Measurements from ENCODE around the gene TOR3A.
A peak's percentile ranks its signal among the peaks of the same experiment; 100 is the strongest.
"Not testable (repeated sequence)": the region's sequence is repeated elsewhere in the genome, so short reads cannot be mapped to it uniquely, and the experiment has no call there.

Gene TOR3A, protein sequence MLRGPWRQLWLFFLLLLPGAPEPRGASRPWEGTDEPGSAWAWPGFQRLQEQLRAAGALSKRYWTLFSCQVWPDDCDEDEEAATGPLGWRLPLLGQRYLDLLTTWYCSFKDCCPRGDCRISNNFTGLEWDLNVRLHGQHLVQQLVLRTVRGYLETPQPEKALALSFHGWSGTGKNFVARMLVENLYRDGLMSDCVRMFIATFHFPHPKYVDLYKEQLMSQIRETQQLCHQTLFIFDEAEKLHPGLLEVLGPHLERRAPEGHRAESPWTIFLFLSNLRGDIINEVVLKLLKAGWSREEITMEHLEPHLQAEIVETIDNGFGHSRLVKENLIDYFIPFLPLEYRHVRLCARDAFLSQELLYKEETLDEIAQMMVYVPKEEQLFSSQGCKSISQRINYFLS

DNA sequence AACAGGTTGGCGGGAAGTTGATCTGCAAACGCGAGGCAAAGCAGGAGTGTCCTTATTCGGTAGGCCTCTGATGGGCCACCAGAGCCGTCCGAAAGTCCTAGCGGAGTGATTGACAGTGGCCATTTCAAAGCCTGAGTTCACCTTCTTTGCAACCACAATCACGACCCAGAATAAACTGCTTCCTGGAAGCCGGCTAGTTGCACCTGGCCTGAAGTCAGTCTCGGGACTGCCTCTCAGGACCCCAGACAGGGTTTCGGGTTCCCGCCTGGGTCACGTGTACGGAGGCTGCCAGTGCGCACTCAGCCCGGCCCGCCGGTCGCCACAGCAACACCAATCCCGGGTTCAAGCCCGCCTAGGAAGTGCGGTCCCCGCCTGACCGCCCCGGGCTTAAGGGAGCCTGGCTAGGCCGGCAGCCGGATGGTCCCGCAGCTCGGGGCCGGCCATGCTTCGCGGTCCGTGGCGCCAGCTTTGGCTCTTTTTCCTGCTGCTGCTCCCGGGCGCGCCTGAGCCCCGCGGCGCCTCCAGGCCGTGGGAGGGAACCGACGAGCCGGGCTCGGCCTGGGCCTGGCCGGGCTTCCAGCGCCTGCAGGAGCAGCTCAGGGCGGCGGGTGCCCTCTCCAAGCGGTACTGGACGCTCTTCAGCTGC lies at the start of gene TOR3A:
TOR3A (plus strand) TSS at position 384 of the 646 bp plus-strand sequence; CDS start at position 443, 59 bp downstream.
- TF ChIP-seq, protein P1, sequence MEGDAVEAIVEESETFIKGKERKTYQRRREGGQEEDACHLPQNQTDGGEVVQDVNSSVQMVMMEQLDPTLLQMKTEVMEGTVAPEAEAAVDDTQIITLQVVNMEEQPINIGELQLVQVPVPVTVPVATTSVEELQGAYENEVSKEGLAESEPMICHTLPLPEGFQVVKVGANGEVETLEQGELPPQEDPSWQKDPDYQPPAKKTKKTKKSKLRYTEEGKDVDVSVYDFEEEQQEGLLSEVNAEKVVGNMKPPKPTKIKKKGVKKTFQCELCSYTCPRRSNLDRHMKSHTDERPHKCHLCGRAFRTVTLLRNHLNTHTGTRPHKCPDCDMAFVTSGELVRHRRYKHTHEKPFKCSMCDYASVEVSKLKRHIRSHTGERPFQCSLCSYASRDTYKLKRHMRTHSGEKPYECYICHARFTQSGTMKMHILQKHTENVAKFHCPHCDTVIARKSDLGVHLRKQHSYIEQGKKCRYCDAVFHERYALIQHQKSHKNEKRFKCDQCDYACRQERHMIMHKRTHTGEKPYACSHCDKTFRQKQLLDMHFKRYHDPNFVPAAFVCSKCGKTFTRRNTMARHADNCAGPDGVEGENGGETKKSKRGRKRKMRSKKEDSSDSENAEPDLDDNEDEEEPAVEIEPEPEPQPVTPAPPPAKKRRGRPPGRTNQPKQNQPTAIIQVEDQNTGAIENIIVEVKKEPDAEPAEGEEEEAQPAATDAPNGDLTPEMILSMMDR (IDR thresholded peaks at IDR 0.05; ENCODE audit: control insufficient read depth, insufficient read depth, low read depth, low read length, missing control alignments) = no peak
- peak within 1 kb of the TSS; percentile 88 for H3K4me3 ChIP-seq (ENCODE audit: control insufficient read depth, low read depth, low read length)
- DNase-seq (ENCODE audit: low read depth) = no peak

DNA sequence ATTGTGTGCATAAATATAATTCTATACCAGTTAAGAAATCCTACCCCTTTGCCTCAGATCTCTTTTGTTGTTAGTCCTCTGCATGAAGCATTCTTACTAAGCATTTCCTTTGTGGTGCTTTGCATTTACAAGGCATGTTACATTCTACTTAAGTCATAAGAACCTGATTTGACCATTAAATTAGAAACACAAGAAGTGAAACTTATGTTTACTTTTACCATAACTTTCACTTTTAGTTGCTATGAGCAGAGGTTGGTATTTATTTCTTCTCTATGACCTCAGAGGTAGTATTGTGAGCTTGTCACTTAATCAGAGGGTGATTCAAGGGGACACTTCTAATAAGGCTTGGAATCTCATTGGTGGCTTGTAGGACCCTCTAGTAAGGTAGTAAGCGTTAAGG lies 47.1 kb upstream of the TOR3A start:
- H3K4me3 ChIP-seq (ENCODE audit: control insufficient read depth, low read depth, low read length) = no peak overlapping the region
- TF ChIP-seq, protein P1 (IDR thresholded peaks at IDR 0.05; ENCODE audit: control insufficient read depth, insufficient read depth, low read depth, low read length, missing control alignments) = no peak
- peak; percentile 66 for DNase-seq (ENCODE audit: low read depth)

DNA sequence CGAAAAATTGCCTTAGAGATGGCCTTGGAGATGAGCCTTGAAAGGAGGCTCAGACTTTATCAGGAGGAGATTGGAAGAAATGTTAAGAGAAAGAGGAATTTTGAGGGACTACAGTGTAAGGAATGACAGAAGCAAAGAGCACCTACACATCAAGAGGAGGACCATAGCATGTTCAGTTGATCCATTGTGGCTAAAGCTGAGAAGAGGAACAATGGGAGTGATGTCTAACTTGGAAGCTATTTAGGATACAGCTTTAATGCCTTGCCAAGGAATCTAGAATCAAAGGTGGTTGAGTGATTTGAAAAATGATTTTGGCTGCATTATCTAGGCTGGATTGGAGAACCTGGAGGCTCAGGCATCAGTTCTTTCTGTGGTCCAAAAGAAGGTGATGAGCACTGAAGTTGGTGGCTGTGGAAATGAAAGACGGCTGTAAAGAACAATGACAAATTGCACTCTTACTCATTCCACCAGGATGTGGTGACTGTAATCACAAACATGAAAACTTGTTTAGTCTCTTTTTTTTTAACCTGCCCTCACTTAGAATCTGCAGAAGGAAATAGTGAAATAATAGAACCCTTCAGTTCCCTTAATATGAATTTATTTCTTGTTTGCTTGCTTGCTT lies 44.9 kb upstream of the TOR3A start:
- TF ChIP-seq, protein P1 (IDR thresholded peaks at IDR 0.05; ENCODE audit: control insufficient read depth, insufficient read depth, low read depth, low read length, missing control alignments) = no peak
- DNase-seq (ENCODE audit: low read depth) = no peak
- H3K4me3 ChIP-seq (ENCODE audit: control insufficient read depth, low read depth, low read length) = no peak overlapping the region

DNA sequence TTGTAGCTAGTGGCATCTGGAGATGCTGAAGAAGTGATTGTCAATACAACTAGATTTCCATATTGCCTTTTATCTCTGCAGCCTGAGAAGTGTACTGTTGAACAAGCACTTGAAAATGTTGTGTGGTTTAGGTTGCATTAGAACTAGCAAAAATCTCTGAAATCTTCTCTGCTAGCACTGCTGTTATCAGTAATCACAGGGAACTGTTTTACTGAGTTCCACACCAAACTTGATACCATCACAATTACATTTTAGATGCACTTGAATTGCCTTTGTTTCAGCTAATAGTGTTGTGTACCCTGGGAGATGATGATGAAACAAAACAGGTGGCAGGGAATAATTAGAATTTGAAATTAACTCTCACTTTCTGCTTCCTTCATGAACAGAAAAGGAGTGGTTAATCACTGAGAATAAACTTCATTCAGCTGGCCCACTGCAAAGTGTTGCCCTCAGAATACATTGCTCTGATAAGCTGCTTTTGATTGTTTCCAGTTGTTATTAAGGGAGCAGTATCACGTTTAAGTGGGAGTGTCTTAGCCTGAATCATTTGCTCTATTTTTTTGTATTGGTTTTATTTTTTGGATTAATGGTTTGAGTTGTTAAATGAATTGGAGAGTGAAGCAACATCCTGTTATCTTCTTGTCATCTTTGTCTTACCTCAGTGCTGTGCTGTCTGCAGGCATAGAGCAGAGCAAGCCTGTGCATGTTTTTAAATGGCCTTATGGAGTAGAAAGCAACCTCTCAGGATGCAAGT lies 43.2 kb upstream of the TOR3A start:
- no peak overlapping the region for H3K4me3 ChIP-seq (ENCODE audit: control insufficient read depth, low read depth, low read length)
- no peak for DNase-seq (ENCODE audit: low read depth)
- TF ChIP-seq, protein P1 (IDR thresholded peaks at IDR 0.05; ENCODE audit: control insufficient read depth, insufficient read depth, low read depth, low read length, missing control alignments) = no peak

DNA sequence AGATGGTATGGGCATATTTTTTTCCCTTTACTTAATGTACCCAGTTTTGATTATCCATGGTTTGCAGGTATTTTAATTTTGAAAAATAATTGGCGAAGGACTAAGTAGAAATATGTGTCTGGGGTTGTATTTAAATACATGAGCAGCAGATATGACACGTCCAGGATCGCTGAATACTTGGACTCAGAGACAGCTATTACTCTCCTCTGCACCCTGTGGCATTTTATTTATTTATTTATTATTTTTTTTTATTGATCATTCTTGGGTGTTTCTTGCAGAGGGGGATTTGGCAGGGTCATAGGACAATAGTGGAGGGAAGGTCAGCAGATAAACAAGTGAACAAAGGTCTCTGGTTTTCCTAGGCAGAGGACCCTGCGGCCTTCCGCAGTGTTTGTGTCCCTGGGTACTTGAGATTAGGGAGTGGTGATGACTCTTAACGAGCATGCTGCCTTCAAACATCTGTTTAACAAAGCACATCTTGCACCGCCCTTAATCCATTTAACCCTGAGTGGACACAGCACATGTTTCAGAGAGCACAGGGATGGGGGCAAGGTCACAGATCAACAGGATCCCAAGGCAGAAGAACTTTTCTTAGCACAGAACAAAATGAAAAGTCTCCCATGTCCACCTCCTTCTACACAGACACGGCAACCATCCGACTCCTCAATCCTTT lies 42.2 kb upstream of the TOR3A start:
- not testable (repeated sequence) for DNase-seq (ENCODE audit: low read depth); H3K4me3 ChIP-seq (ENCODE audit: control insufficient read depth, low read depth, low read length)

DNA sequence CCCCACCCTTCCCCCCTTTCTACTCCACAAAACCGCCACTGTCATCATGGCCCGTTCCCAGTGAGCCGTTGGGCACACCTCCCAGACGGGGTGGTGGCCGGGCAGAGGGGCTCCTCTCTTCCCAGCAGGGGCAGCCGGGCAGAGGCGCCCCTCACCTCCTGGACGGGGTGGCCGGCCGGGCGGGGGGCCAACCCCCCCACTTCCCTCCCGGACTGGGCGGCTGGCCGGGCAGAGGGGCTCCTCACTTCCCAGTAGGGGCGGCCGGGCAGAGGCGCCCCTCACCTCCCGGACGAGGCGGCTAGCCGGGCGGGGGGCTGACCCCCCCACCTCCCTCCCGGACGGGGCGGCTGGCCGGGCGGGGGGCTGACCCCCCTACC lies 41.7 kb upstream of the TOR3A start:
- not testable (repeated sequence) for DNase-seq (ENCODE audit: low read depth); H3K4me3 ChIP-seq (ENCODE audit: control insufficient read depth, low read depth, low read length)

DNA sequence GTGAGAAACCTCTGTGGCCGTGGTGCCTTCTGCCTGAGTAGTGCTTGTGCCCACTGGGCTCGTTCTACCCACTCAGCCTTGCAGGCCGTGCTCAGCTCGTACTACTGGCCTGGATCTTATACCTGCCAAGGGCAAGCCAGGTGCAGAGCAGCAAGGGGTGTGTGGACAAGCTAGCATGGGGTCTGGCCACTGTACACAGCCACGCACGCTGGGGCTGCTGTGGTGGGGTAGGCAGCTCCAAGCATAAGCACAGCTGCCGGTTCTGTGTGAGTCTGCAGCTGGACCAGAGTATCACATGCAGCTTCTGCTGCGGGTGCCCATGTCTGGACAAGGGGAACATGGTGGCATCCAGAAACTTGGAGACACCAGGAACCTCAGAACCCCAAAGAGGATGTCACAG lies 39.8 kb upstream of the TOR3A start:
- no peak overlapping the region for H3K4me3 ChIP-seq (ENCODE audit: control insufficient read depth, low read depth, low read length)
- no peak for DNase-seq (ENCODE audit: low read depth)
- TF ChIP-seq, protein P1 (IDR thresholded peaks at IDR 0.05; ENCODE audit: control insufficient read depth, insufficient read depth, low read depth, low read length, missing control alignments) = no peak
